Rectal smooth muscle tissue (tissue), 1 donor: ENCODE data around the gene HOXC9.
A peak's percentile ranks its signal among the peaks of the same experiment; 100 is the strongest.

Experiments used
- H3K27ac ChIP-seq: one replicate; pipeline ENCODE4 v1.7.0; 2013; ENCODE audit warnings: low read depth, low read length, inconsistent platforms
- H3K27me3 ChIP-seq: one replicate; pipeline ENCODE4 v1.7.0; 2013; ENCODE audit warnings: low read length; ENCODE audit not compliant: control insufficient read depth, insufficient read depth
- H3K36me3 ChIP-seq: one replicate; pipeline ENCODE4 v1.7.0; 2013; ENCODE audit warnings: low read length; ENCODE audit not compliant: control insufficient read depth, insufficient read depth
- H3K4me1 ChIP-seq: one replicate; pipeline ENCODE4 v1.7.0; 2013; ENCODE audit warnings: low read length; ENCODE audit not compliant: control insufficient read depth, insufficient read depth
- H3K4me3 ChIP-seq: one replicate; pipeline ENCODE4 v1.7.0; 2013; ENCODE audit warnings: low read length
- H3K9ac ChIP-seq: one replicate; pipeline ENCODE4 v1.7.0; 2013; ENCODE audit warnings: low read length

Gene HOXC9

GRCh38 chr12:53989227-53990113, 10.5 kb upstream of the HOXC9 start:
- H3K36me3 ChIP-seq = no peaks in the 10 kb centered on the region
- peaks cover 75% of the 10 kb centered on the region for H3K27me3 ChIP-seq
- no peak overlapping the region for H3K9ac ChIP-seq
- no peak overlapping the region for H3K4me3 ChIP-seq
- no peak overlapping the region for H3K27ac ChIP-seq
- peaks cover 3% of the 10 kb centered on the region for H3K4me1 ChIP-seq

GRCh38 chr12:53990311-53991076, 9.5 kb upstream of the HOXC9 start:
- H3K4me3 ChIP-seq = no peak overlapping the region
- no peak overlapping the region for H3K27ac ChIP-seq
- H3K36me3 ChIP-seq = no peaks in the 10 kb centered on the region
- peaks cover 80% of the 10 kb centered on the region for H3K27me3 ChIP-seq
- no peaks in the 10 kb centered on the region for H3K4me1 ChIP-seq
- H3K9ac ChIP-seq = no peak overlapping the region

DNA sequence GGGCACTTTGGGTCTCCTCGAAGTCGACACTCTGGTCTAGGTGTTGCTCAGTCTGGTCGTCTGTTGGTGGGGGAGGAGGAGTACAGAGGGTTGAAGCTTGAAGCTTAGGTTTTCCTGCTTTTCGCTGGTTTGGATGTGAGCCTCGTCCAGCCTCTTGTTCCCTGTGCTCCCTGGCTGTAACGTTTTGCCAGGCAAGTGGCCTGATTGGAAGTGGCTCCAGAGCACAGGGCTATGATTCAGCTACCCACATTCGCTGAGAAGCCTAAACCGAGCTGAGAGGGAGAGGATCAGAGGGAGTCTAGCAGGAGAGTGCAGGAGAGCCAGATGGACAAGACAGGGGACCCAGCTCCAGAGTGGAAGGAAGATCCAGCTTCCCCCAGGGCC, 8.9 kb upstream of the HOXC9 start:
- no peak overlapping the region for H3K27ac ChIP-seq
- no peak overlapping the region for H3K4me3 ChIP-seq
- H3K9ac ChIP-seq = no peak overlapping the region
- no peaks in the 10 kb centered on the region for H3K36me3 ChIP-seq
- no peaks in the 10 kb centered on the region for H3K4me1 ChIP-seq
- H3K27me3 ChIP-seq = peaks cover 78% of the 10 kb centered on the region

DNA sequence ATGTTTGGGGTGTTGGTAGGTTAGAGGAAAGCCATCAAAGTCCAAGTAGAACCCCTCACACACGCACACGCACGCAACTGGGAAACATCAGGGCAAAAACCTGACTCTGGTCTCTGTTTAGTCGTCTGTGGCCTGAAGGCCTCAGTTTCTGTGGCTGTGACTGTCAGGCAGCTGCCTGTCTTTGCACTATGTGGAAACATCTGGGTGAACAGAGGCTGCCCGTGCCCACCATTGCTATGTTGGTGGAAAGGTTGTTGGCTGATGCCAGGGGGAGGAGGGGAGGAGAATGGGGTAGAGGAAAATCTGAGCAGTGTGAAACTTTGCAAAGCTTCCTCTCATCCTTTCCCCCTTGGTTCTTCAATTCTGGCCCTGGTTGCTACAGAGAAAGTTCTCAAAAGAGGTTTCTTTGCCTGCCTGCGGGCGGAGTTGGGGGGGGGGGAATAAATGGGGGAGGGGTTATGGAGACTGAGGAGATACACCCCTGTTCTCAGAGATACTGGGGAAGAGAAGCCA, 7.5 kb upstream of the HOXC9 start:
- H3K4me3 ChIP-seq = no peak overlapping the region
- no peaks in the 10 kb centered on the region for H3K4me1 ChIP-seq
- H3K36me3 ChIP-seq = no peaks in the 10 kb centered on the region
- H3K27me3 ChIP-seq = peaks cover 82% of the 10 kb centered on the region
- no peak overlapping the region for H3K27ac ChIP-seq
- no peak overlapping the region for H3K9ac ChIP-seq

- Histone ChIP-seq H3K4me3 (no peak overlapping the region), H3K4me1 (no peaks in the 10 kb centered on the region), H3K36me3 (no peaks in the 10 kb centered on the region), H3K27me3 (peaks cover 83% of the 10 kb centered on the region), H3K27ac (no peak overlapping the region), H3K9ac (no peak overlapping the region)
Observed at GRCh38 chr12:53993162-53994008, 6.6 kb upstream of the HOXC9 start.

- no peaks in the 10 kb centered on the region for H3K4me1 ChIP-seq
- H3K27me3 ChIP-seq = peaks cover 83% of the 10 kb centered on the region
- no peak overlapping the region for H3K27ac ChIP-seq
- H3K9ac ChIP-seq = no peak overlapping the region
- no peaks in the 10 kb centered on the region for H3K36me3 ChIP-seq
- no peak overlapping the region for H3K4me3 ChIP-seq
Observed at GRCh38 chr12:53994009-53994263, 6.0 kb upstream of the HOXC9 start.

- Histone ChIP-seq H3K27ac (no peak overlapping the region), H3K4me1 (no peaks in the 10 kb centered on the region), H3K36me3 (no peaks in the 10 kb centered on the region), H3K27me3 (peaks cover 81% of the 10 kb centered on the region), H3K4me3 (no peak overlapping the region), H3K9ac (no peak overlapping the region)
Observed at GRCh38 chr12:53994264-53995001, 5.5 kb upstream of the HOXC9 start.

- H3K9ac ChIP-seq = no peak overlapping the region
- H3K4me3 ChIP-seq = peak overlapping the region; percentile 60
- peaks cover 81% of the 10 kb centered on the region for H3K27me3 ChIP-seq
Observed at GRCh38 chr12:53995002-53995377, 5.0 kb upstream of the HOXC9 start.

GRCh38 chr12:53995378-53996239, 4.4 kb upstream of the HOXC9 start:
- Histone ChIP-seq H3K27me3 (peaks cover 83% of the 10 kb centered on the region), H3K27ac (no peak overlapping the region), H3K4me3 (peak overlapping the region; percentile 60), H3K4me1 (no peaks in the 10 kb centered on the region), H3K9ac (no peak overlapping the region), H3K36me3 (no peaks in the 10 kb centered on the region)

More at GRCh38 chr12:53995002-53995377, 5.0 kb upstream of the HOXC9 start:
- H3K36me3 ChIP-seq = no peaks in the 10 kb centered on the region
- H3K27ac ChIP-seq = no peak overlapping the region
- H3K4me1 ChIP-seq = no peaks in the 10 kb centered on the region

DNA sequence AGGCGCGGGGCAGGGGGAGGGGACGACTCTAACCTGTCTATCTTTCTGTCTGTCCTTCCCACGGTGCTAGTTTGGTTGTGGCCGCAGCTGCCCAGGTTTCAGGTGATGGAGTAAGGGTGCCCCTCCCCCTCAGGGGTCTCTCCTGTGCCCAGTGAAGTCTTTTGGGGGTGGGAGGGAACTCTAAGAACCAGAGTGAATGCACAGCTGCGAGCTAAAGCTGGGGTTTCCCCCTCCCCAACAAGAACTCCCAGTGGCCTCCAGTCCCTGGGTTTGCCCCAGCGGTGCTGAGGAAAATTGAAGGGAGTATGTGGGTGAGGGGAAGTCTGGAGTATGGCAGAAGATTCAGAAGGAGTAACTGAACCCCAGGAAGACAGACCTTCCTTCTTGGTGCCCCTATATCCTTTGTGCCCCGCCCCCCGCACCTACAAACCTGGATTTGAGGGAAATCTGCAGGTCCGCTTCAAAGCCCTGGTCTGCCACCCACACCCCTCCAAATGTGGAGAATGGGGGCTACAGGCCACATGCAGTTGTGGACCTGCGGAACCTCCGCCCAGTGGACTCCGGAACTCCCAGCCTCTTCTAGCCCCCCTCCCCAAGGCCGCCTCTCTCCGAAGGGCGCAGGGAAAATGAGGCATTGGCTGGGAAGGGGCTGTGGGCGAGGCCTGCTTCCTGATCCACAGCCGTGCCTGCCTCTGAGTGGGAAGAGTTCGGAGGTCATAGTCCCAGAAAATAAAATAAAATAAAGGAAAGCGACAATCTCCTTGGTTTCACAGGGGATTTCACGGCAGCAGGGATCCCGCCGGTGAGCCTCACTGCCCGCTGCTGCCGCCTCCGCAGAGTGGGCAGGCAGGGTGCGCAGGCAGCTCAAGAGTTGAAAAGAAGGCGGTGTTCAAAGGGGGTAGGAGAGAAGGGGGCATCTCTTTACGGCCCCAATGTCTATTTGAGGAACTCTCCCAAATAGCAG, 3.4 kb upstream of the HOXC9 start:
- H3K4me1 ChIP-seq = no peaks in the 10 kb centered on the region
- H3K9ac ChIP-seq = no peak overlapping the region
- H3K27me3 ChIP-seq = peaks cover 84% of the 10 kb centered on the region
- no peak overlapping the region for H3K27ac ChIP-seq
- H3K4me3 ChIP-seq = peak overlapping the region; percentile 60
- no peaks in the 10 kb centered on the region for H3K36me3 ChIP-seq
